HG03039 (cell line): Measurements from ENCODE around the gene LGALS9B.
"Not testable (repeated sequence)": the region's sequence is repeated elsewhere in the genome, so short reads cannot be mapped to it uniquely, and the experiment has no call there.

Experiments used
- ATAC-seq: cut with Tn5 transposase; IDR thresholded peaks from one replicate; pipeline ENCODE4 v1.9.1; 2021; ENCODE audit warnings: mild to moderate bottlenecking, moderate library complexity; ENCODE audit not compliant: unreplicated experiment

The LGALS9B gene

DNA sequence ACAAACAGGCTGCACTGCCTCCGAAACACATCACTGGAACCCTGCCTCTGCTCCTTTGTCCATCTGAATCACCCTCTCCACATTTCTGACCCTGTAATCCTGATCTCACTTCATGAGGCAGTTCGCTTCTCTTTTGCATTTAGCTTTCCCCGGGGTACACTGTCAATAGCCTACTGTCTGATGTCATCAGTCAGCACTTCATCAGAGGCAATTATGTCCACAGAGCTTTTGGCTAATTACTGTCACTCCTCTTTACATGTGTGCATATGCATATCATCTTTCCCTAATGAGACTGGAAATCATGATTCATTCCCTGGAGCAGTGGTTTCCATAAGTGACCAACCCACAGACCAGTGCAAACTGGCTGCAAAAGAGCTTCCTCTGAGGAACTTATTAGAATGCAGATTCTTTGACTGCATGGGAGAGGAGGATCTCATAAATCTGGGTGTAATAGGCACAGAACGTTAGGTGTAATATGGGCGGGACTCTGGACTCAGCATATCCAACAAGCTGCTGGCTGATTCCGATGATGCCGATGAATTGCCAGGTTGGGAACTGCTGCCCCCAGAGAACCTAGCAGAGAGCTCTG lies 49.8 kb downstream of the LGALS9B start:
- ATAC-seq: not testable (repeated sequence)

DNA sequence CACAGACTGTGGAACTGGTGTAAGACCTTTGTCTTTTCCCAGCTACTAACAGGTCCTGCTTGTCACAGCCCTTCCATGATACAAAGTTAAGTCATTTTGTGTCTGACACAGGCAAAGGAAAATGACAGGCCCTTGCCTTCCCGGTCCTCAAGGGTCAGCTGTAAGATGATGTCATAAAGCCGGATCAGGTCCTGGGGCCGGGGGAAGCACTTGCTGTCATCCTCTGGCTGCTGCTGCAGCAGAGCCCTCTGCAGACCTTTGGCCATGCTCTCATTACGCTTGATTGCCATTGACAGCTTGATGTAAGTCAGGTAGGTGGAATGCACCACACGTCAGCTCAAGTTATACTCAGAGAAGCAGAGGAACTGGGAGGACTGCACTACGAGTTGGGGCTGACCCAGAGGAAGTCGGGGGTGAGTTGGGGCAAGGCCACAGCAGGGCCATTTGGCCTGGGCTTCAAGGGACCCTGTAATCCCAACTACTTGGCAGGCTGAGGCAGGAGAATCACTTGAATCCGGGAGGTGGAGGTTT lies 50.9 kb downstream of the LGALS9B start:
- ATAC-seq: not testable (repeated sequence)

- ATAC-seq: not testable (repeated sequence)
Observed at GRCh38 chr17:20415479-20415878, 51.9 kb downstream of the LGALS9B start.

- ATAC-seq: not testable (repeated sequence)
Observed at GRCh38 chr17:20401306-20402022, 65.9 kb downstream of the LGALS9B start.

GRCh38 chr17:20400559-20401305 lies 66.6 kb downstream of the LGALS9B start:
- ATAC-seq: not testable (repeated sequence)
